Bone marrow (tissue), 2 donors: ENCODE results near the gene HIBADH.

ENCODE experiments used
- DNase-seq, 2 donors: peaks; one replicate each; lab custom pipeline; 2025; lab: John Stamatoyannopoulos, UW

Gene HIBADH

GRCh38 chr7:27635728-27636127, 27.0 kb downstream of the HIBADH start:
- DNase-seq, result no peak

- no peak for DNase-seq
Observed at GRCh38 chr7:27634671-27635493, 27.8 kb downstream of the HIBADH start.

- no peak for DNase-seq
Observed at GRCh38 chr7:27633062-27633461, 29.6 kb downstream of the HIBADH start.

- DNase-seq, result no peak
Observed at GRCh38 chr7:27631391-27631790, 31.3 kb downstream of the HIBADH start.

GRCh38 chr7:27627146-27627545, 35.5 kb downstream of the HIBADH start:
- no peak for DNase-seq

GRCh38 chr7:27619492-27619891, 43.2 kb downstream of the HIBADH start:
- no peak for DNase-seq

- no peak for DNase-seq
Observed at GRCh38 chr7:27617651-27618381, 44.9 kb downstream of the HIBADH start.

GRCh38 chr7:27616914-27617548, 45.7 kb downstream of the HIBADH start:
- DNase-seq, result no peak

- no peak for DNase-seq
Observed at GRCh38 chr7:27616186-27616491, 46.5 kb downstream of the HIBADH start.

GRCh38 chr7:27615420-27616185, 47.1 kb downstream of the HIBADH start:
- DNase-seq, result no peak

GRCh38 chr7:27614095-27614494, 48.6 kb downstream of the HIBADH start:
- DNase-seq, result no peak

GRCh38 chr7:27611059-27611458, 51.6 kb downstream of the HIBADH start:
- no peak for DNase-seq

GRCh38 chr7:27608776-27609495, 53.7 kb downstream of the HIBADH start:
- no peak for DNase-seq

- DNase-seq, result no peak
Observed at GRCh38 chr7:27607210-27607606, 55.5 kb downstream of the HIBADH start.

GRCh38 chr7:27606270-27607209, 56.1 kb downstream of the HIBADH start:
- no peak for DNase-seq

- no peak for DNase-seq
Observed at GRCh38 chr7:27605689-27606269, 56.9 kb downstream of the HIBADH start.

GRCh38 chr7:27605283-27605682, 57.4 kb downstream of the HIBADH start:
- no peak for DNase-seq

- no peak for DNase-seq
Observed at GRCh38 chr7:27603813-27604212, 58.9 kb downstream of the HIBADH start.

GRCh38 chr7:27602766-27603165, 59.9 kb downstream of the HIBADH start:
- no peak for DNase-seq

GRCh38 chr7:27601217-27601616, 61.5 kb downstream of the HIBADH start:
- no peak for DNase-seq
